GM06990 (cell line): ENCODE results near the gene HEY2.

Source experiments
- DNase-seq: peaks from one replicate; pipeline ENCODE4 v3.0.0-alpha.2; 2011; ENCODE audit not compliant: insufficient read length; ENCODE audit errors: extremely low read depth
- H3K27me3 ChIP-seq: replicated peaks from 2 replicates; pipeline ENCODE4 v1.6.0; 2011; ENCODE audit warnings: low read length; ENCODE audit not compliant: control insufficient read depth, insufficient read depth
- H3K36me3 ChIP-seq: 2 replicates; pipeline ENCODE4 v1.5.1; 2011; ENCODE audit warnings: low read length; ENCODE audit not compliant: control insufficient read depth, insufficient read depth
- H3K4me3 ChIP-seq: replicated peaks from 2 replicates; pipeline ENCODE4 v1.5.1; 2011; ENCODE audit warnings: low read depth, mild to moderate bottlenecking, control low read depth, low read length
- TF ChIP-seq, protein P1 (sequence below): IDR thresholded peaks from 2 replicates; pipeline ENCODE4 v1.5.1; 2011; ENCODE audit warnings: low read length, control low read depth, mild to moderate bottlenecking, inconsistent platforms; ENCODE audit not compliant: insufficient read depth, poor library complexity, severe bottlenecking

HEY2 gene

DNA sequence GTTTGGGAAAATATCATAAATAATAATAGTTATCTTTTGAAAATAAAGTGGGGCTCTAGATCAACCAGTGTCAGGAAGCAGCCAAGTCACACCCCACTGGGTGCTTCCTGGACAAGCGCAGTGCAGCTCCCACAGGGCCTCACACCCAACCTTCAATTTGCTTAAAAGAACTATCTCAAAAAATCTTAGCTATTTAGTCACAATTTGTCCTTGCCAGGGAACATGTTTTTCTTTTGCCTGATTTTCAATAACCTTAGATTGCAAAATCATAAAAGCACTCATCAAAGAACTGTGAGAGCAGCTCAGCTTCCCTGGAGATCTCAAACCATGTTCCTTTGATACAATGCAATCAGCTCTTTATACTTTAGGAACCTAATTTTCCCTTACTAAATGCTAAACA, 39.7 kb downstream of the HEY2 start:
- TF ChIP-seq, protein P1, sequence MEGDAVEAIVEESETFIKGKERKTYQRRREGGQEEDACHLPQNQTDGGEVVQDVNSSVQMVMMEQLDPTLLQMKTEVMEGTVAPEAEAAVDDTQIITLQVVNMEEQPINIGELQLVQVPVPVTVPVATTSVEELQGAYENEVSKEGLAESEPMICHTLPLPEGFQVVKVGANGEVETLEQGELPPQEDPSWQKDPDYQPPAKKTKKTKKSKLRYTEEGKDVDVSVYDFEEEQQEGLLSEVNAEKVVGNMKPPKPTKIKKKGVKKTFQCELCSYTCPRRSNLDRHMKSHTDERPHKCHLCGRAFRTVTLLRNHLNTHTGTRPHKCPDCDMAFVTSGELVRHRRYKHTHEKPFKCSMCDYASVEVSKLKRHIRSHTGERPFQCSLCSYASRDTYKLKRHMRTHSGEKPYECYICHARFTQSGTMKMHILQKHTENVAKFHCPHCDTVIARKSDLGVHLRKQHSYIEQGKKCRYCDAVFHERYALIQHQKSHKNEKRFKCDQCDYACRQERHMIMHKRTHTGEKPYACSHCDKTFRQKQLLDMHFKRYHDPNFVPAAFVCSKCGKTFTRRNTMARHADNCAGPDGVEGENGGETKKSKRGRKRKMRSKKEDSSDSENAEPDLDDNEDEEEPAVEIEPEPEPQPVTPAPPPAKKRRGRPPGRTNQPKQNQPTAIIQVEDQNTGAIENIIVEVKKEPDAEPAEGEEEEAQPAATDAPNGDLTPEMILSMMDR = no peak
- no peak overlapping the region for H3K4me3 ChIP-seq
- no peak for DNase-seq
- no peaks in the 10 kb centered on the region for H3K36me3 ChIP-seq
- no peaks in the 10 kb centered on the region for H3K27me3 ChIP-seq

DNA sequence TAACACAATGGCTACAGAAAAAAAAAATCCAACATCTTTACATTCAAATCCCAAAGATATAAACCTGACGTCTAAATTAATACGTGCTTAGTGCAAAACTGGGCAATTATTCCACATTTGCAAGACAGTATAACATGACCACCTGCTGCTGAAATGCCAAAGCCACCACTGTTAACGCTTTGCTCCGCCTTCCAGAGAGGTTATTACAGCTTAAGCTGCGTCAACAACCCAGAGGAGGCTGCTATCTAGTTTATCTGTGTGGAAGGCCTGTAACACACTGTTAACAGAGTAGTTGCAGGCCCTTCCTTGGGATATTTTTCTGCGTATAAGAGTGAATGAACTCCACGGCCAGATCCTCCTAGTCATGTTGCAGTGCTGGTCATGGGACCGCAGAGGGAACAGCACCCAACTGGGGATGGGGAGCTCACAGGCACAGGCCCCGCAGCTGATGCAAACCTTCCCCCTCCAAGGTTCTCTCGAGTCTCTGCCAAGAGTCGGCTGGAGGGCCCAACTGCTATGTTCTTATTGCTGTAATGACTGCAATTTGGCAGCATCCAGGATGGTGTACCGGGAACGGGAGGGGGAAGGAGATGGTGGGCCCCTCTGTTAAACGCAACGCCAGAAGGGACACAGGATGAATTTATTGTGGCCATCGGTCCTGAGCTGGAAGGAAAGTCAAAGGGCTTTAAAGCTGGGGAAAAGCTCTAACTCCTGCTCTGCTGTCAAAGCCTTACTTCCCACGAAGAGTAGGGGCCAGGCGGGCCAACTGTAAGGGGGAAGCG, 40.3 kb downstream of the HEY2 start:
- Histone ChIP-seq H3K4me3 (peak overlapping the region; percentile 83), H3K36me3 (no peaks in the 10 kb centered on the region), H3K27me3 (no peaks in the 10 kb centered on the region)
- peak; percentile 59 for DNase-seq
- TF ChIP-seq, protein P1 = no peak

GRCh38 chr6:125790358-125791150, 41.1 kb downstream of the HEY2 start, which contains the start of gene NCOA7:
TSS of gene NCOA7 (plus strand) at chr6:125790960. CDS start at chr6:125815355, 24,395 bp downstream.
- no peaks in the 10 kb centered on the region for H3K27me3 ChIP-seq
- TF ChIP-seq, protein P1 = no peak
- DNase-seq = peak; percentile 89

GRCh38 chr6:125791151-125791819, 41.9 kb downstream of the HEY2 start:
- Histone ChIP-seq H3K27me3 (no peaks in the 10 kb centered on the region), H3K4me3 (peak overlapping the region; percentile 83), H3K36me3 (no peaks in the 10 kb centered on the region)
- TF ChIP-seq, protein P1 = peak; percentile 73
- DNase-seq = no peak

More at GRCh38 chr6:125790358-125791150, 41.1 kb downstream of the HEY2 start, which contains the start of gene NCOA7:
- peak within 1 kb of the TSS; percentile 83 for H3K4me3 ChIP-seq
- no peaks in the 10 kb centered on the region for H3K36me3 ChIP-seq

GRCh38 chr6:125791820-125792165, 42.4 kb downstream of the HEY2 start:
- Histone ChIP-seq H3K27me3 (no peaks in the 10 kb centered on the region), H3K4me3 (peak overlapping the region; percentile 83), H3K36me3 (no peaks in the 10 kb centered on the region)
- TF ChIP-seq, protein P1 = no peak
- no peak for DNase-seq
